NOMO-1 treated with dmso at 0.1 percent for 144 hours (cell line): ENCODE measurements around the gene FGD3.

Experiments used
- DNase-seq: peaks from one replicate; lab custom pipeline; 2025; ENCODE audit not compliant: unreplicated experiment; lab: John Stamatoyannopoulos, UW

The FGD3 gene

DNA sequence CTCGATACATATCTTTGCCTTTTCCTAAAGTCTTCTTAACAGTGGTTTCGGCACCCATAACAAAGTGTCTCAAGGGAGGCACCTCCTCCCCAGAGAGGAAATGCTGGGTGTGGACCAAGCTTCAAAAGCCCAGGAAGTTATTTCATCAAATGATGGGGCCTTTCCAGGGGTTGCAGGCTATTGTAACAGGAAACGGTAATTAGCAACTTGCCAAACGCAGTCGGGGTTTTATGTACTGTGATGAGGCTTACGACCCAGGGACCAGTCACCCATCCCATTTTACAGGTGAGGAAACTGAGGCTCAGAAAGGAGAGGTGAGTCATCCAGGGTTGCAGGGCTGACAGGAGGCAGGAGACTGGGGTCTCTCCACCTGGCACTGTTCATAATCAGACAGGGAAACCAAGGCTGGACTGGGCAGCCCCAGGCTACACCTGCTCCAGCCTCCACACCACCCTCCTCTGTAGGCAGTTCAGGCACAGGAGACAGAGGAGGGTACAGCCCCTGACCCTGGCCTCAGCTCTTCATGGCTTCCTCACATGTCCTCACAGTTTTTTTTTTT lies 81.2 kb downstream of the FGD3 start:
- peak; percentile 60 for DNase-seq

GRCh38 chr9:93030642-93031628 lies 83.6 kb downstream of the FGD3 start:
- no peak for DNase-seq

DNA sequence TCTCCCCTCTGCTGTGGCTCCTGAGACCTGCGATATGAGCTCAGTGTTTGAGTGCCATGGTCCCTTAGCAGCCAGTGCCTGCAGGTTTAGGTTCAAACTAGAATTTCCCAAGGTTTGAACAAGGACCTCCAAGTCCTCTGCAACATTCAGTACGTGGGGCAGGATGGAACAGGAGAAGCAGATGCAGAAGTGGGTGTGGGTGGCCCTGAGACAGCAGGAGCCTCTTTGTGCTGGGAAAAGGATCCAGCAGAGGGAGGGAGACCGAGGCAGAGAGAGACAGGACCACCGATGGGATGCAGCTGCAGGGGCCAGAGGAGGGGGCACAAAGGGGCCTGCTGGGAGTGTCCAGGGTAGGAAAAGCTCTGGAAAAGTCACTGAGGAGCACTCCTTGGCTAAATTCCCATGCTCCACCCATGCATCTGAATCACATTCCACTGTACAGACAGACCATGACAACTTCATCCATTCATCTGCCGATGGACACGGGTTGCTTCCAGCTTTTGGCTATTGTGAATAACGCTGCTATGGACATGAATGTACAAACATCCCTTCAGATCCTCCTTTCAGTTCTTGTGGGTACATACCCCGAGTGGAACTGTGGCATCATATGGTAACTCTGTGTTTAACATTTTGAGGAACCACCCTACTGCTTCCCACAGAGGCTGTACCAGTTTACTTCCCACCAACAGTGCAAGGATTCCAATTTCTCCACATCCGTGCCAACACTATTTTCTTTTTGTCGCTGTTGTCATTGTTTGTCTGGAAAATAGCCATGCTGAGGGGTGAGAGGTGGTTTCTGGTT lies 84.5 kb downstream of the FGD3 start:
- no peak for DNase-seq

DNA sequence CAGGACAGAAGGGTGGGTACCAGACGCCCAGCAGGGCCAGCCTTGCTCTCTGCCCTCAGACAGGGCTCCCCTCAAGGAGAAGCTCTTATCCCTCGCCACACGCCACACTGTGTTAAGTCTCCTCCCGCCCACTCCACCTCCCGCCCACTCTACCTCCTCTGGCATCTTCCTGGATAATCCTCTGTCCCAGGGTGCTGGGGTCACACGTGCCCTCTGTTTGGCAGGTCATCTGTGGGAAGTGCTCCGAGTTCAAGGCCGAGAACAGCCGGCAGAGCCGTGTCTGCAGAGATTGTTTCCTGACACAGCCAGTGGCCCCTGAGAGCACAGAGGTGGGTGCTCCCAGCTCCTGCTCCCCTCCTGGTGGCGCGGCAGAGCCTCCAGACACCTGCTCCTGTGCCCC lies 85.2 kb downstream of the FGD3 start:
- no peak for DNase-seq

DNA sequence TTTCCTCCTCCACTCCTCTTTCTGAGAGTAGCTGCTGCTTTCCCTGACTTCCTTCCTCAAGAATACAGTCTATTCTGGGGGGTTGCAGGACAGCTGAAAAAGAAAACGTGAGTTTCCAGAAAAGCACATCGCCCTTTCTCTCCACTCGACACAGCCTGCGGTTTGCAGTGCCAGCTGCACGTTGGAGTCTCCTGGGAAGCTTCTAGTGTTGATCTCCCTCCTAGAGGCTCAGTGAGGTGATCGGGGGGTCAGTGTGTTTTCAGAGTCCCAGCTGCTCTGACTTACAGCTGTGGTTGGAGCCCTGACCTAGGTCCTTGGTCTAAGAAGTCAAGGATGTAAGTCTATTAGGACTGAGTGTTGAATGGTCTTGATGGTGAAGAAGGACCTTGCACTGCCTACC lies 86.2 kb downstream of the FGD3 start:
- DNase-seq, result no peak

- no peak for DNase-seq
Measured at GRCh38 chr9:93035106-93035660, 87.9 kb downstream of the FGD3 start.

- DNase-seq, result no peak
Measured at GRCh38 chr9:93035821-93036351, 88.6 kb downstream of the FGD3 start.

- no peak for DNase-seq
Measured at GRCh38 chr9:93036887-93037475, 89.7 kb downstream of the FGD3 start.

- peak; percentile 37 for DNase-seq
Measured at GRCh38 chr9:93037476-93037971, 90.2 kb downstream of the FGD3 start.

GRCh38 chr9:93038918-93039317 lies 91.6 kb downstream of the FGD3 start:
- no peak for DNase-seq

- DNase-seq, result no peak
Measured at GRCh38 chr9:93039456-93039855, 92.1 kb downstream of the FGD3 start.

GRCh38 chr9:93039976-93040375 lies 92.7 kb downstream of the FGD3 start:
- DNase-seq, result no peak

DNA sequence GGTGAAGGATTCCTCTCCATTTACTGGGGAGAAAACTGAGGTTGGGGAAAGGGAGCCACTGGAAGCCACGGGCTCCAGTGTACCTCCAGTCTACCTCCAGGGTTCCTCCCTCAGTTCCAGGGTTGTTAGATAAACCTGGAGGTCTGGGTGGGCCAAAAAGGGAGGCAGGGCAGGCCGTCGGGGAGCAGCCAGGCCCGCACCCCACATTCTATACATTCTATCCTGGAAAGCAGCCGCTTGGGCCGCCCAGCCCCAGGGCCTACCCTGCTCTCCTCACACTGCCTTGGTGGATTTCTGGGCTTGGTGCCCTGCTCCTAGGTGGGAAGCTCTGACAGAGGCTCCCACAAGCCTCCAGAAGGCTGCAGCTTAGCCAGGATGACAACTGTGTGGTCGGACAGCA lies 93.1 kb downstream of the FGD3 start:
- DNase-seq, result no peak

DNA sequence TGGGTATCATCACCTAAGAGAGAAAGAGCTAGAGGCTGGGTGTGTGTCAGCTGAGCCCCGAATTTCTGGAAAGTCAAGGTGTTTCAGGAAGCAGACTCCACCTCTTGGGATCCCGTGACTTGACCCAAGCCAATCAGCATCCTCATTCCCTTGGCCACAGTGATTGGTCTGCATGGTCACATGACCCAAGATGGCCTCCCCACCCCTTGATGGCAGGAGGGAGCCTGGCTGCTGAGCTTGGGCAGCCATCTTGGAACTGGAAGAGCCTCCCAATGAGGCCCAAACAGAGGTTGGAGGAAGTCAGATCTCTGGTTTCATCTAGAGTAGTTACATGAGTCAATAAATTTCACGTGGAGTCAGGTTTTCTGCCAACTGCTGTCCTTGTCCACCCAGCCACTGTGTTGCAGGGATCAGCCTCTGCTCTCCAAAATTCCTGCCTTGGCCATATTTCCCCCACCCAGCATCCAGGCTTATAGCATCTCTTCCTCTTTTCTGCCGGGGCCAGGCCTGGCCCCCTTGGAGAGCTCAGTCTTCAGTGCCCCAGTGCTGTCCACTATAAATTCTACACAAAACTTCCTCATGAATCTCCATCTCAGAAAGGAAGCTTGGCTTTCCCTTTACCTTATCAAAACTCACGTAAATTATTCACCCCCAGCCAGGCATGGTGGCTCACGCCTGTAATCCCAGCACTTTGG lies 93.9 kb downstream of the FGD3 start:
- peak; percentile 11 for DNase-seq

DNA sequence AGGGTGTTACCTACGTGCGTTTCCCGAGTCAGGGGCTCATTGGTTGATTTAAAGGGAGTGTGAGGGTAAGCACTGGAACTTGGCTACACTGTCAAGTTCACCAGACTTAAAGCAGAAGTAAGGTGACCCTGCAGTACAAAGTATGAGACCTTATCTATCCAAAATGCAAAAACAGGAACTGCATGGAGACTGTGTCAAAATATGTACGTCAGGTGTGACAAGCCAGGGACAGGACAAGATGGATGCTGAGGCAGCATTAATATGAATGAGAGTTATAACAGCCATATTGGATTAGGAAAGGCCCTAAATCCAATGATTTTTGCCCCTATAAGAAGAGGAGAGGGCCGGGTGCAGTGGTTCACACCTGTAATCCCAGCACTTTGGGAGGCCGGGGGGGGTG lies 95.8 kb downstream of the FGD3 start:
- DNase-seq, result peak; percentile 23

DNA sequence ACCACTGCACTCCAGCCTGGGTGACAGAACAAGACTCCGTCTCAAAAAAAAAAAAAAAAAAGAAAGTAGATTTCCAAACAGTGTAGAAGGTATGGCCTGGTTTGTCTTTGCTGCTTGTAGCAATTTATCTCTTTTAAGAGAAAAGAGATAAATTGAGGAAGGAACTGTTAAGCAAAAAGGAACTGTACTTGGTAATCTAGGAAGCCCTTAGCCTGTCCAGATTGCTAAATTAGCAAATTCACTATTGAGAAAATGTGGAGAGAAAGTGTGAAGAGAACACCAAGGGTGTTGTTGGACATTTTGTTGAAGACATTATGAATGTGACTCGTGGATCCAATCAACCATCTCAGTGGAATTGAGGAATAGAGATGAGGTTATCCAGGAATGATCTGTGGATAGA lies 98.2 kb downstream of the FGD3 start:
- peak; percentile 40 for DNase-seq

- DNase-seq, result no peak
Measured at GRCh38 chr9:93048566-93049448, 101.5 kb downstream of the FGD3 start.

- DNase-seq, result no peak
Measured at GRCh38 chr9:93049491-93049890, 102.2 kb downstream of the FGD3 start.

GRCh38 chr9:93050231-93050630 lies 102.9 kb downstream of the FGD3 start:
- no peak for DNase-seq
